OCI-LY3 (cell line): Measurements from ENCODE around the gene GGA3.
"Not testable (repeated sequence)": the region's sequence is repeated elsewhere in the genome, so short reads cannot be mapped to it uniquely, and the experiment has no call there.

ENCODE experiments used
- CTCF ChIP-seq: fragments of 200-600, 300-600 bp; sonication (generic); IDR thresholded peaks from 2 replicates; pipeline ENCODE4 v1.5.1; 2014; ENCODE audit warnings: antibody characterized with exemption, low read length, low read depth
- EZH2phosphoT487 ChIP-seq: fragments of 200-600 bp; shearing (Covaris generic); IDR thresholded peaks from 2 replicates; pipeline ENCODE4 v1.6.1; 2018; ENCODE audit warnings: antibody characterized with exemption, mixed run types, low read depth

GRCh38 chr17:75255954-75256698, 5.3 kb downstream of the GGA3 start:
- TF ChIP-seq CTCF, EZH2phosphoT487: not testable (repeated sequence)
